Fibroblast of lung (primary cell): ENCODE data around the gene FAF2.

Experiments
- CTCF ChIP-seq, 2 donors: IDR thresholded peaks in 1 of 2; conservative IDR thresholded peaks in 1 of 2; 1 replicate in 1 of 2; 2 replicates in 1 of 2; pipeline ENCODE4 v1.5.1; 2011 to 2012; ENCODE audit warnings: low read length in 2 of 2, control low read depth in 1 of 2, inconsistent platforms in 1 of 2, low read depth in 1 of 2, mild to moderate bottlenecking in 1 of 2
- EZH2 ChIP-seq: IDR thresholded peaks from 2 replicates; pipeline ENCODE4 v1.5.1; 2012; ENCODE audit warnings: low read length, control low read depth, mild to moderate bottlenecking; ENCODE audit errors: missing control alignments

DNA sequence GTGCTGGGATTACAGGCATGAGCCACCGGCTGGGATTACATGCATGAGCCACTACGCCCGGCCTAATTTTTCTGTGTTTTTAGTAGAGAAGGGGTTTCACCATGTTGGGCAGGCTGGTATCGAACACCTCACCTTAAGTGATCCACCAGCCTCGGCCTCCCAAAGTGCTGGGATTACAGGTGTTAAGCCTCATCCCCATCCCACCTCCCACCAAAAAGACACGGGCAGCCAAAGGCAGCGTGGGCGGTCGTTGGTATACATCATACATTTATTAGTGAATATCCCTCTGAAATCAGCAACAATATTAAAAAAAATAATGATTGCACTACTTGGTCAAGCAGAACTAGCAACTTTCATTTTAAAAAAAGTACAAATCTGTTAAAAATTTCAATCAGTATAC lies 78.3 kb downstream of the FAF2 start:
- TF ChIP-seq CTCF (conservative IDR thresholded peaks at IDR 0.05 in 1 of 2, IDR thresholded peaks at IDR 0.05 in 1 of 2; ENCODE audit: low read depth in 1 of 2, low read length in 2 of 2), result no peak
- TF ChIP-seq EZH2, result no peak
